Ecto neural progenitor cell (in vitro differentiated cells): ENCODE data around the gene TMEM50B.
A peak's percentile ranks its signal among the peaks of the same experiment; 100 is the strongest.
"Not testable (repeated sequence)": the region's sequence is repeated elsewhere in the genome, so short reads cannot be mapped to it uniquely, and the experiment has no call there.

Experiments
- DNase-seq: peaks from one replicate; pipeline ENCODE4 v3.0.0-alpha.2; 2018; ENCODE audit warnings: low spot score

The TMEM50B gene

DNA sequence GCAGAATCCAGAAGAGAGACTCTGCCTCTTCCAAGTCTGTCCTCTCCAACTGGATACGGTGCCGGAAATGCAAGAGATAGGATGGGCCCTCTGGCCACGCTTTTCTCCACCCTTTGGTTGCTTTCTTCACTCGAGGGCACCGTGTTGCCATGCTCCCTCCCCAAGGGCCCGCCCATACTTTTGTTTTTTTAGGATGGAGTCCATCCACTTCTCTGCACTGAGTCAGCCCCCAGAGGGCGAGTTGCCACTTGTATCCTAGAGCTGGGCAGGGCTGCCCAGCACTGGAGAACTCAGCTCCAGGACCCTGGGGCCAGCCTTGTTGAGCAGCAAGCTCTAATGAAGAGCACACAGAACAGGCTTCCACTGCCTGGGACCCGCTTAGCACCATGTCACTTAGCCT is 51.1 kb downstream of the TMEM50B start:
- no peak for DNase-seq

DNA sequence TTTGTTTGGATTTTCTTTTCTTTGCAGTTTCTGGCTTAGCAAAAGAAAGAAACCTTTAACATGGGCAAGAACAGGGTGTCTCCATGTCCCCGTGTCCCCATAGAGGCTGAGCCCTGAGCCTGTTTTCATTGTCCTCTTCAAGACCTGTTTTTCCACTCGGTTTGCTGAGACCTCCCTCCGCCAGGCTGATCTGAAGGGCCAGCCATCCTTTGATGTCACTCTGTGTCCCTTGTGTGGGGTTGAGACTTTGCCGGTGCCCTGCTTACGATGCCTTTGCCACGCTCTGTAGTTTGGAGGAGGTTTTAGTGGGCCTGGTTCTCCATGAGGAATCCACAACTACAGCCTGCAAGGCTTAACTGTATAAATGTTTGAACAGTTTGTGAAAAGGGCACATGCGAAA is 52.7 kb downstream of the TMEM50B start:
- DNase-seq, result no peak

DNA sequence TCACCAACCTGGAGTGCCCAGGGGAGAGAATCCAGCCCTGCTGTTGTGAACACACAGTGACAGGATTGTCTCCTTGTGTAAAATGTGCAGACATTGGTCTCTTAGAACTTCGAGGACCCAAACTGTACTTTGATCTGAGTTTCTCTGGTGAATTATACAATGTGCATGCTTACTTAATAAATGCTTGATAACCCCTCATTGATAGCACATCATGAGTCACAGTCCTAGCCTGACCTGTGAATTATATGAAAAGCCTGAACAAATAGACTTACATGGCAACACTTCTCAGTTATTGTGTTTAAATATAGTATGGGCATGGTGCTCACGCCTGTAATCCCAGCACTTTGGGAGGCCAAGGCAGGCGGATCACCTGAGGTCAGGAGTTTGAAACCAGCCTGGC is 53.9 kb downstream of the TMEM50B start:
- DNase-seq, result no peak

DNA sequence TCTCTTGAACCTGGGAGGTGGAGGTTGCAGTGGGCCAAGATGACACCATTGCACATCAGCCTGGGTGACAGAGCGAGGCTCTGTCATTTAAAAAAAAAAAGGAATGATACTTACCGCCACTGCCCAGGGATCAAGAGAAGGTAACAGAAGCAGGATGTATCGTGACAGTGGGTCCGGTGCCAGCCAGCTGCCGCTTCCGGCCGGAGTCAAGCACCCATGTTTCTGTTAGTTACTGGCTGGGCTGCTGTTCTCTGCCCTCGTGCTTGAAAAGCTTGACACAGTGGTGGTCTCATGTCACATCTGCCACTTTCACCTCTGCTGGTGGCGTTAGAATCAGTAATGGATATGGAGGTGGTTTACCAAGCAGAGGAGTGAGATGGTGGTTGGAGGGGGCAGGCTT is 55.6 kb downstream of the TMEM50B start:
- no peak for DNase-seq

GRCh38 chr21:33421713-33422393 is 57.9 kb downstream of the TMEM50B start:
- no peak for DNase-seq

DNA sequence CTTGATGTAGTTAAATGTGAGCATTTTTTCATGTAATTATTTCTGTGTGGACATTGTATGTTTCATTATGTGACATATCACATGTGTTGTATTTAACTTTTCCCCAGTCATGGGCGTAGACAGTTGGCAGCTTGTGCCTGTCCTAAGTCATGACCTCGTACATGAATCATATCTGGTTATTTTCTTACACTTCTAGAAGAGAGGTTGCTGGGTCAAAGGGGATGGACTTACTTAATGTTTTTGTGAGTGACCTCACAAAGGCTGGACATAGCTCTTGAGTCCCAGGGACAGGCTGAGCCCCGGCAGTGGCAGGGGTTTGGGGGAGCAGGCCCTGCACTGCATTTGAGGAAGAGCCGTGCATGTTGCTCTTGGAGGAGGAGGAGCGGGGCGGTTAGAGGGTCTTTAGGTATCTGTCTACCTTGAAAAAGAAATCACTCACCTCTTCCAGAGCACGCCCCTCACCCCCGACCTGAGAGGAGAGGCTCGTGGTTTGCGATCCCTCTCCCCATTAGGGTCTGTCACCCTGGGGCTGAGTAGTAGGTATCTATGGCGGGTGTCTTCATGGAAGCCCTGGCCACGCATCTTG is 60.1 kb downstream of the TMEM50B start:
- no peak for DNase-seq

- DNase-seq, result no peak
Observed at GRCh38 chr21:33418691-33419090, 61.1 kb downstream of the TMEM50B start.

- no peak for DNase-seq
Observed at GRCh38 chr21:33414926-33415325, 64.8 kb downstream of the TMEM50B start.

- DNase-seq, result no peak
Observed at GRCh38 chr21:33414068-33414467, 65.7 kb downstream of the TMEM50B start.

- no peak for DNase-seq
Observed at GRCh38 chr21:33412832-33413519, 66.8 kb downstream of the TMEM50B start.

- not testable (repeated sequence) for DNase-seq
Observed at GRCh38 chr21:33412439-33412831, 67.3 kb downstream of the TMEM50B start.

DNA sequence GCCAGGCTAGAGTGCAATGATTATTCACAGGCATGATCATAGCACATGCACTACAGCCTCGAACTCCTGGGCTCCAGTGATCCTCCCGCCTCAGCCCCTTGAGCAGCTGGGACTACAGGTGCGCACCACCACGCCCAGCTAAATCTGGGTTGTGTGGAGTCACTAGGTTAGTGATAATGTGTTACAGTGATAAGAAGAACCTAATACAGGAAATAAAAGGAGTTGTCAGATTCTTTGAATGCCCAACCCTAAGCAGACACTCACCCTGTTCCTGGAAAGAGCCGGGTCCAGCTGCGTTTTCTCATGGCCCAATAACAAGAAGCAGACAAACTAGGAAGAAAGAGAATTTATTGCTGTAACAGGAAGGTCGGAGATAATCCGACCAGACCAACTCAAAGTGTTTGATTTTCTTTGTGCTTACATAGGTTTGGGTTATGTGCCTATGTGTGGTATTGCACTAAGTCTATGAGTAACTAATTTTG is 67.8 kb downstream of the TMEM50B start:
- DNase-seq, result no peak

DNA sequence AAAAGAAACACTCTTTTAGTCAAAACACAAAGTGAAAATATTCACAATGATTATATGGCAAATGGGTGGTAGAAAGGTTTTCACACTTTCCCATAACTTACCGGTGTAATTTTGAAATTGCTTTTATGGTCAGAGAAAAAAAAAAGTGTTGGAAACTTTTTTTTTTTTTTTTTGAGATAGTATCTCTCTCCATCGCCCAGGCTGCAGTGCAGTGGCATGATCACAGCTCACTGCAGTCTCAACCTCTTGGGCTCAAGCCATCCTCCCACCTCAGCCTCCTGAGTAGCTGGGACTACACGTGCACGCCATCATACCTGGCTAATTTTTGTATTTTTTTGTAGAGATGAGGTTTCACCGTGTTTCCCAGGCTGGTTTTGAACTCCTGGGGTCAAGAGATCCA is 73.3 kb downstream of the TMEM50B start:
- no peak for DNase-seq

DNA sequence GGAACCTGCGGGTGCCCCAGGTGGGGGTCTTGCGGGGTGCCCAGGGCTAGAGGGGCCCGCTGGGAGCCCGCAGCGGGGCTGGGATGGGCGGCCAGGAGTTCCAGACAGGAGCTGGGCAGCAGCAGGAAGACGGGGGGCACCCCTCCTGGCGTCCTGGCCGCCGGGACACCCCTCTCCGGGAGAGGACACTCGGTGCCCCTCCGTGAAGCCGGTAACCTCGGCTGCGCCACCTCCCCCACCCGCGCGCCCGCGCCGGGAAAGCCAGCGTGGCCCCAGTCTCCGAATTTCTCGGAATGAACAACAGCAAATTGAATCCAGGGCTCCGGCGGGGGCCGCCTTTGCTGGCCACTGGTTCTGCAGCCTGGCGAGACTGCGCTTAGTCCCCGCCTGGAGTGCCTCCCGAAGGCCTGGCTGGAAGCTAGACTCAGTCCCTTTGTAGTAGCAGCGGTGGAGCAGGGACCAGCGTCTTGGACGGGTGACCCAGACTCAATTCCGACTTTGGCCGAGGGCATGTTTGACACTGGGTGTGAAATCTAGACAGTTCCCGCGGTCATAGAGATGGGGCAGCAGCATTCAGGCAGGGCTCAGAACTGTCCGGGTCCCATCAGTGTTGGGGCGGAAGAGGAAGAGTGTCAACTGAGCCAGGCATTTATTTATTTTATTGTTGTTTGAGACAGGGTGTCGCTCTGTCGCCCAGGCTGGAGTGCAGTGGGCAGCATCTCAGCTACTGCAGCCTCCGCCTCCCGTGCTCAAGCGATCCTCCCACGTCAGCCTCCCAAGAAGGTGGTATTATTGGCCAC is 75.8 kb downstream of the TMEM50B start:
- DNase-seq, result peak; percentile 78

GRCh38 chr21:33403128-33403785 is 76.5 kb downstream of the TMEM50B start, which contains the start of gene IFNGR2:
IFNGR2 (plus strand) TSS chr21:33403413; CDS start chr21:33403544, 131 bp downstream.
- peak; percentile 74 for DNase-seq

DNA sequence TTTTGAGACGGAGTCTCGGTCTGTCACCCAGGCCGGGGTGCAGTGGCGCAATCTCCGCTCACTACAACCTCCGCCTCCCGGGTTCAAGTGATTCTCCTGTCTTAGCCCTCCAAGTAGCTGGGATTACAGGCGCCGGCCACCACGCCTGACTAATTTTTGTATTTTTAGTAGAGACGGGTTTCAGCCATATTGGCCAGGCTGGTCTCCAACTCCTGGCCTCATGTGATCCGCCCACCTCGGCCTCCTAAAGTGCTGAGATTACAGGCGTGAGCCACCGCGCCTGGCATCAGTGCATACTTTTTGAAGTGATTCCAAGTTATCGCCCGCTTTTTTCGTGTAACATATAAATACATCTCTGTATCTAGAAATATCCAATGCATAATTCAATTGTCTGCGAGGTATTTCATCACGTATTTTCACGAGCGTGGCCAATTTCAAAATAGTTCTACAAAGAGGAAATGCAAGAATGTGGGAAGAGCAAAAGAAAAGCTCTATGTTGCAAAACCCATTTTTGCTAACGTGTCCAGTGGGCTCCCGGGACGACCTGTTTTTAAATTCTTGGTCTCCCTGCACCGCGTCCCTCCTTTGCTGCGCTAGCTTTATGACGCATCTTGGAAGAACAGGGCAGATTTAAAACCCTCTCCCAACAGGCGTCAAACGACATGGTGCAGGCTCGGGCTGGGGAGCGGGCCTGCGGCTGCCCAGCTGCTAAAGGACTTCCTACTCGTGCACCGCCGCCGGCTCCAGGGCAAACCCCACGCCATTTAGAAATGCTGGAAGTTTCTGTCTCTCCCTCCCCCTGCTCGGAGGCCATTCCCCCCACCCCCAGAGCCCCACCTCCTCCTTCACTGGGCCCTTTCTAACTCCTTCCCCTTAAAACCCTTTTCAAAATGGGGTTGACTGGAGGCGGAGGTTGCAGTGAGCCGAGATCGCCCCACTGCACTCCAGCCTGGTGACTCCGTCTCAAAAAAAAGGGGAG is 77.5 kb downstream of the TMEM50B start:
- DNase-seq, result peak; percentile 64

DNA sequence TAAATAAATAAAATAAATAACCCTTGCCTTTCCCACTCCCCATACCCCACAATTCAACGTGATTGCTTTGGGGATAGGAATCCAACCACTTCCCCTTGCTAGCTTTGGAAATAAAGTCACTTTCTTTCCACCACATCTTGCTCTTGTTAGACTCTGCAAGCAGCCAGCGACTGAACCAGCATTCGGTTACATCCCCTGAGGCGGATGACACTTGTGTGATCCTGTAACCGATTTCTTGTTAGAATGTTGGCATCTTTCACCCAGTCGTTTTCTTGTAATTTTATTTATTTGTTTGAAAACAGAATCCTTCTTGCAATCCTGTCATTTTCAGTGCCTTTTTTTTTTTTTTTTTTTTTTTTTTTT is 78.2 kb downstream of the TMEM50B start:
- no peak for DNase-seq
